Measurements from ENCODE around the gene OR51B6. TPM values are rescaled to one million over a fixed set of nuclear protein-coding genes. Genes with fewer than 3 reads are reported as not detected.

Gene OR51B6, protein sequence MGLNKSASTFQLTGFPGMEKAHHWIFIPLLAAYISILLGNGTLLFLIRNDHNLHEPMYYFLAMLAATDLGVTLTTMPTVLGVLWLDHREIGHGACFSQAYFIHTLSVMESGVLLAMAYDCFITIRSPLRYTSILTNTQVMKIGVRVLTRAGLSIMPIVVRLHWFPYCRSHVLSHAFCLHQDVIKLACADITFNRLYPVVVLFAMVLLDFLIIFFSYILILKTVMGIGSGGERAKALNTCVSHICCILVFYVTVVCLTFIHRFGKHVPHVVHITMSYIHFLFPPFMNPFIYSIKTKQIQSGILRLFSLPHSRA
- not detected in 2 replicates for total RNA-seq

DNA sequence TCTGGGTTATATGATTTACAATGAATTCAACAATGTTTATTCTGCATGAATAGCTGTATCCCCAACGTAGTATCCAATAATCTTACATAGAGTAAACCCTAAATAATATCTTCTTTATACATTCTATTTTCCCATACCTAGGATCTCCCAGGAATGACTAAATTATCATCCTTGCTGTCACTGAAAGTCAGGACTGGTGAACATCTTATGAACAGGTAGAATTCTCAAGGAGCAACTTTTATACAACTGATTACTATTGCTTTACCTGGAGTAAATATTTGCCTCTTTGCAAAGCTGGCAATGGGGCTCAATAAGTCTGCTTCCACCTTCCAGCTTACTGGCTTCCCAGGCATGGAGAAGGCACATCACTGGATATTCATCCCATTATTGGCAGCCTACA lies at the start of gene OR51B6:
Gene OR51B6, plus strand, starts transcription at position 301 of the 400 bp plus-strand sequence. Its CDS starts 0 bp downstream, at position 301.

DNA sequence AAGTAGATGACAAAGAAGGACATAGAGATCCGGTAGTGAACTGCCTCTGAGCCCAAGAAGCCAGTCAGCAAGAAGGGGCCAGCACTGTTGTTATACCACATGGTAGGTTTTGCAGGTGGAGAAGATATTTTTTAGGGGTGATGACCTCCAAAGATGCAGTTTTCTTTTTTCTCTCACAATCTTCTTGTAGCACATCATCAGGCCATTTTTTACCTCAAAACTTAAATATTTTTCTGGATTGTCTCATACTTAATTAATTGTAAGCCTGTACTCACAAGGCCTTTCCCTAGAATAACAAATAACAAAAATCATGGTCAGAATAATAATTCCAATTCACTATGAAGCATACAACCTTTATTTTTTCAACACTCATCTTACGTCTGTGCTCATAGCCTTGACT lies 49.5 kb upstream of the OR51B6 start, which contains the start of gene OR51B4:
Gene OR51B4, minus strand, starts transcription at position 101 of the 400 bp plus-strand sequence. Its CDS starts 0 bp downstream, at position 101.

DNA sequence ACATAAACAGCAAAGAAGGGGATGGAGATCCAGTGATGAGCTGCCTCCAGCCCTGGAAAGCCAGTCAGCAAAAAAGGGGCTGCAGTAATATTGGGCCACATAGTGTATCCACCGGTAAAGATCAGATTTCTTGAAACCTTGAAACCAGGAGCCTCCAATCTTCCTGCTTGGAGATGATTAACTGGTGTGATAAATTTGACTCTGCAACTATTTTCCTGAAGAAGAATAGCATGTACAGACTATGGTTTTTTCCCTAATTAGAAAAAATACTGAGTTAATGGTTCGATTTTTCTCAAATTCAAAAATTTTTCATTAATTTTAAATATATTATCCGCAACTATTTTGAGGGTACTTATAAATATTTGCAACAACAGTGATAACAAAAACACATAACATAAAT lies 27.1 kb upstream of the OR51B6 start, which contains the start of gene OR51B2:
Gene OR51B2, minus strand, starts transcription at position 101 of the 400 bp plus-strand sequence. Its CDS starts 0 bp downstream, at position 101.

DNA sequence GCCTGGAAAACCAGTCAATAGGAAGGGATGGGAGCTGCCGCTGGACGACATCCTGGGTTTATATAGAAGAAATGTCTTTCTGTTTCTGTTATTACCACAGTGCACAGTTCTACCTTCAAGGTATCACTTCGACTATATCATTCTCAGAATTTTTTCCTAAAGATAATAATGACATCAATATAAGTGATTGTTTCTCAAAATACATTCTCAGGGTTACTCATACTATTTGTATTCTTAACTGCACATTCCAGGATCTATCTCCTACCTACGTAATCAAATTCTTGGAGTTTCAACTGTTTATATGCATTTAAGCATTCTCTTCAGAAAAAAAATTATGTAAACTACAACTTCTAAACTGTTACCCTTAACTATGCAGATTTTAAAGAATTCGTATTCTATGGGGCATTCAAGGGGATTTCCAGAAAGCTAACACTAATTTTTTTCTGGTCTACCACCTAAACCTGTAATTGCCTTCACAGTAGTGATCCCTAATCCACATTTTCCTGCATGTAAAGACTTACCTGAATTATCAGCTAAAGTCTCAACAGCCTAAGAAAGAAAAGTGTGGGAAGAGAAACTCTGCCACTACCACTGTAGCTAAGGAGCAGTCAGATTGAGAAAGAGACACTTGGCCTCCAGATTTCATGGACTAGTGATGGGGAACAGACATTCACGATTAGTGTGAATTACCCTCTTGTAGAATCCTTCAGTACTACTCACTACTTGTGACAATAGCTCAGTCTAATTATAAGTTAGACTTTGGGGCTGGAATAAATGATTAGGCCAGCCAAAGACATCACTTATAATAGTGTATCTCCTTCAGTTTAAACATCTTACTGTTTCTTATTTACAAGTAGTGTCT lies 7.6 kb upstream of the OR51B6 start, which contains the start of gene OR51B5:
Gene OR51B5, minus strand, starts transcription at position 51 of the 862 bp plus-strand sequence. Its CDS starts 0 bp downstream, at position 51.

DNA sequence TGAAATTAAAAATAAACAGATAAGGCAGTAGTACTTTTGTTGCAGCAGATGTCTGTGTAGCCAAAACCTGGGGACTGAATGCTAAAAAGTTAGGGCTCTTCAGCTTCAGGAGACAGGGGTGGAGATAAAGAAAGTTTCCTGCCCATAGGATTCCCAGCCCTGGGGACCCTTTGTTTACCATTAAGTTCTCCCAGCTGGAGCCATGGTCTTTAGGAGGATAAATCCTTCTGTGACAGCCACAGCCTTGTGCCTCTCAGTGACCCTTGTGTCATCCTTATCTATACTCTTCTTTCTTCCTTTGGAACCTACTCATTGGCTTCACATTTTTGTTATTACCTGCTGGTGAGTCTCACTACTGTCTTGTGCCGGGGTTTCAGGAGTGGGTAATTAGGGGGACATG lies 32.3 kb downstream of the OR51B6 start, which contains the start of gene OR51M1:
Gene OR51M1, plus strand, starts transcription at position 237 of the 400 bp plus-strand sequence. CDS start 5,587 bp downstream, outside the sequence.

Other genes starting within 250 kb of the OR51B6 start
- not detected in 2 replicates for gene OR52A5, start 213.2 kb upstream of the OR51B6 start, total RNA-seq
- gene OR52A1, start 196.8 kb upstream of the OR51B6 start, total RNA-seq, result not detected in 2 replicates
- gene OR51V1, start 150.8 kb upstream of the OR51B6 start, total RNA-seq, result not detected in 2 replicates
- not detected in 2 replicates for gene HBB, start 124.4 kb upstream of the OR51B6 start, total RNA-seq
- gene HBD, start 117.0 kb upstream of the OR51B6 start, total RNA-seq, result not detected in 2 replicates
- not detected in 2 replicates for gene HBG1, start 101.7 kb upstream of the OR51B6 start, total RNA-seq
- gene HBG2, start 96.7 kb upstream of the OR51B6 start, total RNA-seq, result not detected in 2 replicates
- 0.14 TPM in 1 of 2 replicates, not detected in the other for gene HBE1, start 81.6 kb upstream of the OR51B6 start, total RNA-seq
- gene OR51B4, start 49.6 kb upstream of the OR51B6 start, total RNA-seq, result not detected in 2 replicates
- 0.18 TPM in 1 of 2 replicates, not detected in the other for gene OR51B2, start 27.2 kb upstream of the OR51B6 start, total RNA-seq
- 0.18 and 0.28 TPM in 2 replicates for gene OR51B5, start 8.0 kb upstream of the OR51B6 start, total RNA-seq
- gene OR51M1, start 32.3 kb downstream of the OR51B6 start, total RNA-seq, result not detected in 2 replicates
- gene OR51Q1, start 70.6 kb downstream of the OR51B6 start, total RNA-seq, result not detected in 2 replicates
- gene OR51I1, start 90.0 kb downstream of the OR51B6 start, total RNA-seq, result 0.28 TPM in 1 of 2 replicates, not detected in the other
- not detected in 2 replicates for gene OR51I2, start 97.8 kb downstream of the OR51B6 start, total RNA-seq
- gene OR52D1, start 137.2 kb downstream of the OR51B6 start, total RNA-seq, result not detected in 2 replicates
- gene UBQLN3, start 158.4 kb downstream of the OR51B6 start, total RNA-seq, result under 0.01 and 0.14 TPM in 2 replicates
- gene UBQLNL, start 165.2 kb downstream of the OR51B6 start, total RNA-seq, result 0.14 and 0.18 TPM in 2 replicates
- 0.43 and 0.65 TPM in 2 replicates for gene OR52H1, start 197.0 kb downstream of the OR51B6 start, total RNA-seq
- not detected in 2 replicates for gene OR52B6, start 229.4 kb downstream of the OR51B6 start, total RNA-seq
- 3.0 and 4.6 TPM in 2 replicates for gene TRIM6, start 245.1 kb downstream of the OR51B6 start, total RNA-seq